Fibroblast of lung (primary cell): Measurements from ENCODE around the gene HVCN1.

Source experiments
- CTCF ChIP-seq, 2 donors: IDR thresholded peaks in 1 of 2; conservative IDR thresholded peaks in 1 of 2; 1 replicate in 1 of 2; 2 replicates in 1 of 2; pipeline ENCODE4 v1.5.1; 2011 to 2012; ENCODE audit warnings: low read length in 2 of 2, control low read depth in 1 of 2, inconsistent platforms in 1 of 2, low read depth in 1 of 2, mild to moderate bottlenecking in 1 of 2
- EZH2 ChIP-seq: IDR thresholded peaks from 2 replicates; pipeline ENCODE4 v1.5.1; 2012; ENCODE audit warnings: low read length, control low read depth, mild to moderate bottlenecking; ENCODE audit errors: missing control alignments

GRCh38 chr12:110615171-110615570 lies 73.7 kb downstream of the HVCN1 start:
- TF ChIP-seq EZH2 (no peak), CTCF (conservative IDR thresholded peaks at IDR 0.05 in 1 of 2, IDR thresholded peaks at IDR 0.05 in 1 of 2; ENCODE audit: low read depth in 1 of 2, low read length in 2 of 2) (no peak)
